Osteoblast (primary cell): ENCODE results near the gene PEX12. TPM values are rescaled to one million over a fixed set of nuclear protein-coding genes. Genes with fewer than 3 reads are reported as not detected.
"Not testable (repeated sequence)": the region's sequence is repeated elsewhere in the genome, so short reads cannot be mapped to it uniquely, and the experiment has no call there.

Experiments used
- DNase-seq: peaks from one replicate; pipeline ENCODE4 v3.0.0; 2011; ENCODE audit warnings: low spot score, mixed read lengths; ENCODE audit not compliant: insufficient read length; ENCODE audit errors: missing footprints
- H2AFZ ChIP-seq: 2 replicates; pipeline ENCODE4 v1.6.0; 2011; ENCODE audit warnings: mild to moderate bottlenecking, low read length
- H3K27ac ChIP-seq: 2 replicates; pipeline ENCODE4 v1.5.1; 2011; ENCODE audit warnings: mild to moderate bottlenecking, low read depth, low read length, moderate library complexity
- H3K27me3 ChIP-seq: 2 replicates; pipeline ENCODE4 v1.6.0; 2012; ENCODE audit warnings: mild to moderate bottlenecking, control low read depth, inconsistent platforms, low read length, moderate library complexity; ENCODE audit not compliant: insufficient read depth
- H3K36me3 ChIP-seq: 2 replicates; pipeline ENCODE4 v1.5.1; 2011; ENCODE audit warnings: mild to moderate bottlenecking, low read length, control low read depth, moderate library complexity; ENCODE audit not compliant: insufficient read depth
- H3K4me1 ChIP-seq: 2 replicates; pipeline ENCODE4 v1.5.1; 2011; ENCODE audit warnings: mild to moderate bottlenecking, low read length, control low read depth, moderate library complexity; ENCODE audit not compliant: insufficient read depth
- H3K4me2 ChIP-seq: 2 replicates; pipeline ENCODE4 v1.6.0; 2011; ENCODE audit warnings: mild to moderate bottlenecking, low read length; ENCODE audit not compliant: insufficient read depth
- H3K4me3 ChIP-seq: fragments of 200-600 bp; sonication (generic); 3 replicates; pipeline ENCODE4 v1.5.1; 2012; ENCODE audit warnings: mild to moderate bottlenecking, low read length, inconsistent platforms; ENCODE audit not compliant: insufficient read depth
- H3K79me2 ChIP-seq: 2 replicates; pipeline ENCODE4 v1.6.0; 2012; ENCODE audit warnings: mild to moderate bottlenecking, low read length, control low read depth, inconsistent platforms; ENCODE audit not compliant: insufficient read depth
- H3K9me3 ChIP-seq: 2 replicates; pipeline ENCODE4 v1.5.1; 2011; ENCODE audit warnings: low read depth, low read length, control low read depth
- H4K20me1 ChIP-seq: 2 replicates; pipeline ENCODE4 v1.6.0; 2012; ENCODE audit warnings: mild to moderate bottlenecking, low read length, control low read depth; ENCODE audit not compliant: insufficient read depth
- CTCF ChIP-seq: IDR thresholded peaks from 2 replicates; pipeline ENCODE4 v1.5.1; 2011; ENCODE audit warnings: mild to moderate bottlenecking, low read depth, low read length, moderate library complexity; ENCODE audit errors: extremely low read depth
- small RNA-seq: library from RNA; depleted of rRNA; stranded (forward); fragments of <200 nt; gene quantifications from one replicate; pipeline ENCODE3, GENCODE V24; 2012
- total RNA-seq: library from RNA; depleted of rRNA; stranded (reverse); fragments of >200 nt; gene quantifications from 2 replicates; pipeline ENCODE4 v1.2.3, GENCODE V29; 2012

Gene PEX12
- total RNA-seq, 1 donor, result 8.0 TPM

- TF ChIP-seq CTCF, result no peak
- Histone ChIP-seq H3K4me2 (no peak overlapping the region), H3K27ac (no peak overlapping the region), H3K79me2 (no peaks in the 10 kb centered on the region), H3K4me3 (no peak overlapping the region), H3K9me3 (no peaks in the 10 kb centered on the region), H3K4me1 (peaks cover 4% of the 10 kb centered on the region), H3K27me3 (no peaks in the 10 kb centered on the region), H2AFZ (no peak overlapping the region), H4K20me1 (no peaks in the 10 kb centered on the region), H3K36me3 (no peaks in the 10 kb centered on the region)
- no peak for DNase-seq
These were observed 43.7 kb downstream of the PEX12 start for GRCh38 chr17:35534576-35535093.

DNA sequence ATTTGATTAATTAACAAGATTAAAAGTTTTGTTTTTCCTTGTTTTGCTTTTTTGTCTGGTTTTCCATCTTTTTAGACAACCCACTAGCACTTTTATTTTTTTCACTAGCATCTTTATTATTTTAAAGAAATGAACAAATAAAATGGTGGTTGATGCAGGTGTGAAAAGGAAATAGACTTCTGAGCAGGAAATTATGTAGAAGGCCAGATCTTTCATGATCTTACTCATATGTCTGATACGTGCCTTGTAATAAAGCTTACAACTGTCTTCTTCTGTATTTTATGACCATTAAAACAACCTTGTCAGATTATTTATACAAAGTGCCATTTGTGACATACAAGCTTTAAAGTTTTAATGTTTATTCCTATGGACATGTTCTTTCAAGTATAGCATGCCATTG lies 47.2 kb downstream of the PEX12 start:
- Histone ChIP-seq H3K79me2 (no peaks in the 10 kb centered on the region), H2AFZ (no peak overlapping the region), H4K20me1 (no peaks in the 10 kb centered on the region), H3K4me3 (no peak overlapping the region), H3K36me3 (no peaks in the 10 kb centered on the region), H3K27ac (no peak overlapping the region), H3K4me1 (no peaks in the 10 kb centered on the region), H3K9me3 (no peaks in the 10 kb centered on the region), H3K27me3 (no peaks in the 10 kb centered on the region), H3K4me2 (no peak overlapping the region)
- TF ChIP-seq CTCF, result no peak
- DNase-seq, result no peak

- no peak overlapping the region for H3K27ac ChIP-seq
- H3K4me2 ChIP-seq, result no peak overlapping the region
- no peaks in the 10 kb centered on the region for H3K79me2 ChIP-seq
- no peaks in the 10 kb centered on the region for H4K20me1 ChIP-seq
- H3K9me3 ChIP-seq, result no peaks in the 10 kb centered on the region
- no peaks in the 10 kb centered on the region for H3K36me3 ChIP-seq
- DNase-seq, result no peak
- no peak for TF ChIP-seq CTCF
- no peak overlapping the region for H2AFZ ChIP-seq
- no peaks in the 10 kb centered on the region for H3K4me1 ChIP-seq
- H3K4me3 ChIP-seq, result no peak overlapping the region
- H3K27me3 ChIP-seq, result no peaks in the 10 kb centered on the region
These were observed 48.5 kb downstream of the PEX12 start for GRCh38 chr17:35529866-35530265.

DNA sequence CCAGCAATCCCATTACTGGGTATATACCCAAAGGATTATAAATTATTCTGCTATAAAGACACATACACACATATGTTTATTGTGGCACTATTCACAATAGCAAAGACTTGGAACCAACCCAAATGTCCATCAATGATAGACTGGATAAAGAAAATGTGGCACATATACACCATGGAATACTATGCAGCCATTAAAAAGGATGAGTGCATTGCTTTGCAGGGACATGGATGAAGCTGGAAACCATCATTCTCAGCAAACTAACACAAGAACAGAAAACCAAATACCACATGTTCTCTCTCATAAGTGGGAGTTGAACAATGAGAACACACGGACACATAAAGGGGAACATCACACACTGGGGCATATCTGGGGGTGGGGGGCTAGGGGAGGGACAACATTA lies 49.0 kb downstream of the PEX12 start:
- H3K27me3 ChIP-seq, H3K4me2 ChIP-seq, DNase-seq, H3K79me2 ChIP-seq, H3K4me1 ChIP-seq, H3K4me3 ChIP-seq, H4K20me1 ChIP-seq, H3K9me3 ChIP-seq, H2AFZ ChIP-seq, H3K36me3 ChIP-seq, H3K27ac ChIP-seq: not testable (repeated sequence)

Small RNA genes within 50 kb of the gene (small RNA-seq; reads per million reads assigned to genes)
- gene AC004134.1, result not detected
- not detected for gene AC015911.1
- gene SNORD7, result 18.6 reads per million, percentile 94 among the genes with 10 or more reads in this experiment

Other genes starting within 250 kb of the PEX12 start
- 52.8 and 62.2 TPM in 2 replicates for gene SLFN11, start 204.9 kb downstream of the PEX12 start, total RNA-seq
- gene SLFN12, start 146.1 kb downstream of the PEX12 start, total RNA-seq, result 19.9 and 25.6 TPM in 2 replicates
- 2.1 and 2.5 TPM in 2 replicates for gene SLFN13, start 129.8 kb downstream of the PEX12 start, total RNA-seq
- gene SLFN12L, start 40.9 kb downstream of the PEX12 start, total RNA-seq, result 0.36 and 0.88 TPM in 2 replicates
- gene SLFN14, start 17.8 kb downstream of the PEX12 start, total RNA-seq, result under 0.01 TPM in 2 replicates
- 84.0 and 93.1 TPM in 2 replicates for gene AP2B1, start 8.8 kb upstream of the PEX12 start, total RNA-seq
- gene RASL10B, start 153.1 kb upstream of the PEX12 start, total RNA-seq, result 2.7 and 4.0 TPM in 2 replicates
- not detected in 2 replicates for gene GAS2L2, start 174.7 kb upstream of the PEX12 start, total RNA-seq
- not detected in 2 replicates for gene C17orf50, start 182.3 kb upstream of the PEX12 start, total RNA-seq
- 1.2 and 1.8 TPM in 2 replicates for gene MMP28, start 217.1 kb upstream of the PEX12 start, total RNA-seq
- gene TAF15, start 230.9 kb upstream of the PEX12 start, total RNA-seq, result 53.3 and 55.0 TPM in 2 replicates